ENCODE measurements around the gene GPAM. TPM values are rescaled to one million over a fixed set of nuclear protein-coding genes. Genes with fewer than 3 reads are reported as not detected.

The GPAM gene
- total RNA-seq, 1 donor from 2014 or later, result 34.0 TPM

DNA sequence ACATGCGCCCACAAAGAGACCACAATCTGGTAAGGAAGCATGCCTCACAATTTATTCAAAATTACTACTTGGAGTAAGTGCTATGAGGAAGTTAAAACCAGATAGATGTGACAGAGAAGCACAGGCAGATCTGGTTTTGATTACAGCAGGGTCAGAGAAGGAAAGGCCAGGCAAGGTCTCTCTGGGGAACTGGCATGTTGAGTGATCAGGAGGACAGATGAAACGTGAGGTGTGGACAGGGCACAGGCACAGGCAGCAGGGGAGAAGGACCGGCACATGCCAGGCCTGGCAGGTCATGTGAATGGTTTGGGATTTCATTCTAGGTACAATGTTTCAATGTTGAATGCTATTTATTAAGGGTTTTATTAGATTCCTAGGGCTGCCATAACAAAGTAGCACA lies 51.6 kb downstream of the GPAM start:
- Histone ChIP-seq H3K27ac (no peak overlapping the region), H3K9me3 (no peaks in the 10 kb centered on the region), H3K4me1 (no peaks in the 10 kb centered on the region), H3K4me3 (no peak overlapping the region), H3K36me3 (no peaks in the 10 kb centered on the region), H3K27me3 (no peaks in the 10 kb centered on the region)
- no peak for TF ChIP-seq CTCF (IDR thresholded peaks at IDR 0.05)
- intact Hi-C loops (cut with DNase I), result no loop called here
- DNase-seq (no peak), ATAC-seq (no peak)

DNA sequence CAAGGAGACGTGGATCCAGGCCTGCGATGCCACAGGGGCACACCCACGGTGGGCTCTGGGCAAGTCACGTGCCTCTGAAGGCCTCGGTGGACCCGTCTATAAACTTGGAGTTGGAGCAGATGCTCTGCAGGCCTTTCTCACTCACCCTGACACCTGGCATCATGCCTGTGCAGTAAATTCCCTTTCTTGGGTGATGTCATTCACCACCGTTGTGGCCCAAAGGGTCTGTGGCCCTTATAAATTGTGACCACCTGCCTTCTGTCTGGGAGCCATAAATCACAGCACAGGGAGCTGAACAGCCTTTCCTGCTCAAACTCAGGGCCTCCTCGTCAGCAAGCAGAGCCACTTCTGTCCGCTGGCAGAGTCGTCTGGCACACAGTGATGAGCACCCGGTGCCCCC lies 52.2 kb downstream of the GPAM start:
- Histone ChIP-seq H3K27ac (no peak overlapping the region), H3K4me3 (no peak overlapping the region), H3K36me3 (no peaks in the 10 kb centered on the region), H3K4me1 (no peaks in the 10 kb centered on the region), H3K27me3 (no peaks in the 10 kb centered on the region), H3K9me3 (no peaks in the 10 kb centered on the region)
- intact Hi-C loops (cut with DNase I), result no loop called here
- no peak for ATAC-seq
- DNase-seq, result no peak
- TF ChIP-seq CTCF (IDR thresholded peaks at IDR 0.05), result no peak

- ATAC-seq, result no peak
- intact Hi-C loops (cut with DNase I), result no loop called here
- Histone ChIP-seq H3K27ac (no peak overlapping the region), H3K9me3 (no peaks in the 10 kb centered on the region), H3K4me3 (no peak overlapping the region), H3K27me3 (no peaks in the 10 kb centered on the region), H3K4me1 (no peaks in the 10 kb centered on the region), H3K36me3 (no peaks in the 10 kb centered on the region)
- no peak for TF ChIP-seq CTCF (IDR thresholded peaks at IDR 0.05)
- no peak for DNase-seq
Observed at GRCh38 chr10:112126901-112127300, 56.7 kb downstream of the GPAM start.

DNA sequence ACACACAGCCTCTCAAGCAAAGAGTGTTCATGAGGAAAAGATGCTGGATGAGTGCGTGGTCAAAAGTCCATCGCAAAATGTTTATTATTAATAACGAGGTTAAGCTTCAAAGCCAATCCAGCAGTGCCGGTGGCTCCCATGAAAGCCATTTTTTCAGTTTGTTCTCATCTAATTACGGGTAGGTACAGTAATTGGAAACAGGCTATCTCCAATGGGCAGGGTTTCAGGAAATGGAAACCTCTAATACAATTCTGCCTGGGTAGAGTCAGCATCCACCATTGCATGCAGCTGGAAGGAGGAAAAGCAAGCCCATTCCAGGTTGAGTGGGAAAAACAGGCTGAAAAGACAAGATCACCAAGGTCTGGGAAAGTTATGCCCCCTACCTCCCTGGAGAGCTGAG lies 57.4 kb downstream of the GPAM start:
- no peak for TF ChIP-seq CTCF (IDR thresholded peaks at IDR 0.05)
- Histone ChIP-seq H3K27ac (no peak overlapping the region), H3K36me3 (no peaks in the 10 kb centered on the region), H3K27me3 (no peaks in the 10 kb centered on the region), H3K4me3 (no peak overlapping the region), H3K4me1 (no peaks in the 10 kb centered on the region), H3K9me3 (no peaks in the 10 kb centered on the region)
- intact Hi-C loops (cut with DNase I), result no loop called here
- no peak for ATAC-seq
- DNase-seq, result no peak

GRCh38 chr10:112124866-112125265 lies 58.7 kb downstream of the GPAM start:
- intact Hi-C loops (cut with DNase I), result no loop called here
- H3K27me3 ChIP-seq, result no peaks in the 10 kb centered on the region
- ATAC-seq (no peak), DNase-seq (no peak)
- no peaks in the 10 kb centered on the region for H3K9me3 ChIP-seq
- no peaks in the 10 kb centered on the region for H3K36me3 ChIP-seq
- no peak overlapping the region for H3K4me3 ChIP-seq
- no peak overlapping the region for H3K27ac ChIP-seq
- no peak for TF ChIP-seq CTCF (IDR thresholded peaks at IDR 0.05)
- no peaks in the 10 kb centered on the region for H3K4me1 ChIP-seq

- Histone ChIP-seq H3K4me1 (no peaks in the 10 kb centered on the region), H3K36me3 (no peaks in the 10 kb centered on the region), H3K9me3 (no peaks in the 10 kb centered on the region), H3K27me3 (no peaks in the 10 kb centered on the region), H3K27ac (no peak overlapping the region), H3K4me3 (no peak overlapping the region)
- DNase-seq (no peak), ATAC-seq (no peak)
- intact Hi-C loops (cut with DNase I), result no loop called here
- TF ChIP-seq CTCF (IDR thresholded peaks at IDR 0.05), result no peak
Observed at GRCh38 chr10:112122827-112123226, 60.7 kb downstream of the GPAM start.

All from upper lobe of right lung (tissue), 1 donor.